Measurements from ENCODE around the gene ALDH1L1. TPM values are rescaled to one million over a fixed set of nuclear protein-coding genes. Genes with fewer than 3 reads are reported as not detected.

ALDH1L1 gene
- total RNA-seq, 2 experiments from 2014 or later = not detected

GRCh38 chr3:126159476-126159875 lies 20.9 kb downstream of the ALDH1L1 start:
- H3K4me3 Mint-ChIP-seq = no peak overlapping the region
- H3K4me1 Mint-ChIP-seq (ENCODE audit: low read depth) = no peaks in the 10 kb centered on the region
- no peak for DNase-seq
- TF ChIP-seq, protein P1, sequence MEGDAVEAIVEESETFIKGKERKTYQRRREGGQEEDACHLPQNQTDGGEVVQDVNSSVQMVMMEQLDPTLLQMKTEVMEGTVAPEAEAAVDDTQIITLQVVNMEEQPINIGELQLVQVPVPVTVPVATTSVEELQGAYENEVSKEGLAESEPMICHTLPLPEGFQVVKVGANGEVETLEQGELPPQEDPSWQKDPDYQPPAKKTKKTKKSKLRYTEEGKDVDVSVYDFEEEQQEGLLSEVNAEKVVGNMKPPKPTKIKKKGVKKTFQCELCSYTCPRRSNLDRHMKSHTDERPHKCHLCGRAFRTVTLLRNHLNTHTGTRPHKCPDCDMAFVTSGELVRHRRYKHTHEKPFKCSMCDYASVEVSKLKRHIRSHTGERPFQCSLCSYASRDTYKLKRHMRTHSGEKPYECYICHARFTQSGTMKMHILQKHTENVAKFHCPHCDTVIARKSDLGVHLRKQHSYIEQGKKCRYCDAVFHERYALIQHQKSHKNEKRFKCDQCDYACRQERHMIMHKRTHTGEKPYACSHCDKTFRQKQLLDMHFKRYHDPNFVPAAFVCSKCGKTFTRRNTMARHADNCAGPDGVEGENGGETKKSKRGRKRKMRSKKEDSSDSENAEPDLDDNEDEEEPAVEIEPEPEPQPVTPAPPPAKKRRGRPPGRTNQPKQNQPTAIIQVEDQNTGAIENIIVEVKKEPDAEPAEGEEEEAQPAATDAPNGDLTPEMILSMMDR (IDR thresholded peaks at IDR 0.05) = no peak
- ChIA-PET POLR2A (no interaction called here), CTCF (no interaction called here)
- ATAC-seq = no peak
- intact Hi-C loops (cut with micrococcal nuclease) = no loop called here
- no peak overlapping the region for H3K27ac Mint-ChIP-seq
- H3K9me3 Mint-ChIP-seq = no peaks in the 10 kb centered on the region
- no peaks in the 10 kb centered on the region for H3K36me3 Mint-ChIP-seq (ENCODE audit: low read depth)
- peaks cover 8% of the 10 kb centered on the region for H3K27me3 Mint-ChIP-seq

GRCh38 chr3:126158912-126159454 lies 21.4 kb downstream of the ALDH1L1 start:
- no peak overlapping the region for H3K27ac Mint-ChIP-seq
- no peaks in the 10 kb centered on the region for H3K9me3 Mint-ChIP-seq
- H3K4me3 Mint-ChIP-seq = no peak overlapping the region
- peaks cover 7% of the 10 kb centered on the region for H3K27me3 Mint-ChIP-seq
- intact Hi-C loops (cut with micrococcal nuclease) = no loop called here
- ATAC-seq = no peak
- ChIA-PET POLR2A (no interaction called here), CTCF (no interaction called here)
- H3K4me1 Mint-ChIP-seq (ENCODE audit: low read depth) = no peaks in the 10 kb centered on the region
- TF ChIP-seq, protein P1 (IDR thresholded peaks at IDR 0.05) = no peak
- DNase-seq = no peak
- no peaks in the 10 kb centered on the region for H3K36me3 Mint-ChIP-seq (ENCODE audit: low read depth)

GRCh38 chr3:126158016-126158911 lies 22.1 kb downstream of the ALDH1L1 start:
- Mint-ChIP-seq H3K9me3 (no peaks in the 10 kb centered on the region), H3K27ac (no peak overlapping the region), H3K4me3 (no peak overlapping the region), H3K36me3 (ENCODE audit: low read depth) (no peaks in the 10 kb centered on the region), H3K27me3 (peaks cover 5% of the 10 kb centered on the region), H3K4me1 (ENCODE audit: low read depth) (no peaks in the 10 kb centered on the region)
- intact Hi-C loops (cut with micrococcal nuclease) = no loop called here
- DNase-seq (no peak), ATAC-seq (no peak)
- CTCF ChIA-PET = no interaction called here
- POLR2A ChIA-PET = no interaction called here
- TF ChIP-seq, protein P1 (IDR thresholded peaks at IDR 0.05) = no peak

GRCh38 chr3:126157083-126157768 lies 23.2 kb downstream of the ALDH1L1 start:
- H3K36me3 Mint-ChIP-seq (ENCODE audit: low read depth) = no peaks in the 10 kb centered on the region
- peaks cover under 1% of the 10 kb centered on the region for H3K27me3 Mint-ChIP-seq
- H3K9me3 Mint-ChIP-seq = no peaks in the 10 kb centered on the region
- TF ChIP-seq, protein P1 (IDR thresholded peaks at IDR 0.05) = no peak
- DNase-seq (no peak), ATAC-seq (no peak)
- no peak overlapping the region for H3K4me3 Mint-ChIP-seq
- CTCF ChIA-PET = no interaction called here
- intact Hi-C loops (cut with micrococcal nuclease) = no loop called here
- H3K27ac Mint-ChIP-seq = no peak overlapping the region
- H3K4me1 Mint-ChIP-seq (ENCODE audit: low read depth) = no peaks in the 10 kb centered on the region
- POLR2A ChIA-PET = no interaction called here

GRCh38 chr3:126156468-126156867 lies 23.9 kb downstream of the ALDH1L1 start:
- Mint-ChIP-seq H3K36me3 (ENCODE audit: low read depth) (no peaks in the 10 kb centered on the region), H3K27ac (no peak overlapping the region), H3K4me1 (ENCODE audit: low read depth) (no peaks in the 10 kb centered on the region), H3K9me3 (no peaks in the 10 kb centered on the region), H3K27me3 (no peaks in the 10 kb centered on the region), H3K4me3 (no peak overlapping the region)
- TF ChIP-seq, protein P1 (IDR thresholded peaks at IDR 0.05) = no peak
- ChIA-PET CTCF (no interaction called here), POLR2A (no interaction called here)
- ATAC-seq (no peak), DNase-seq (no peak)
- intact Hi-C loops (cut with micrococcal nuclease) = no loop called here
